K562 (cell line): ENCODE data around the gene PRXL2A. TPM values are rescaled to one million over a fixed set of nuclear protein-coding genes. Genes with fewer than 3 reads are reported as not detected.

Experiments used
- ATAC-seq: fragments of 200-7000 bp; cut with Tn5 transposase; 3 replicates; pipeline ENCODE4 v1.9.1; 2020; ENCODE audit warnings: moderate library complexity
- BruUV-seq: library from RNA; stranded (reverse); fragments of 400-500 nt; replicated peaks from 2 replicates; lab custom pipeline; 2021; lab: Mats Ljungman, UMichigan
- CTCF ChIA-PET: fragments of 300-600 bp; formaldehyde crosslinking; extraction: SDS; loops from one replicate; lab custom pipeline; 2021; ENCODE audit warnings: low intra/inter-chr PET ratio; lab: Yijun Ruan, JAX
- POLR2A ChIA-PET: fragments of 300-600, 350-650 bp; sonication (Branson Sonifier 250); formaldehyde crosslinking; extraction: SDS; loops from one replicate; lab custom pipeline; 2021; ENCODE audit warnings: antibody characterized with exemption, inconsistent platforms; lab: Yijun Ruan, JAX
- DNase-seq, 4 experiments: peaks; one replicate each; pipeline versions ENCODE4 v3.0.0 to v3.0.0-alpha.2; 2011 to 2018; ENCODE audit warnings: low spot score in 3 of 4, mixed read lengths in 3 of 4; ENCODE audit errors: extremely low read depth in 1 of 4
- FAIRE-seq: peaks from 2 replicates; lab custom pipeline; 2011; peaks lifted over from hg19 to GRCh38; lab: Jason Lieb, UNC
- H2AFZ ChIP-seq: 2 replicates; pipeline ENCODE4 v1.6.0; 2011; ENCODE audit warnings: low read depth, low read length, control low read depth, inconsistent platforms
- H3K27ac ChIP-seq: fragments of 200-600 bp; 3 replicates; pipeline ENCODE4 v1.8.0; 2011; ENCODE audit warnings: low read depth, mild to moderate bottlenecking, control low read depth, inconsistent platforms, low read length, moderate library complexity, mixed read lengths; ENCODE audit errors: extremely low read depth
- H3K27me3 ChIP-seq, 2 experiments: fragments of 300-600 bp in 1 of 2; 2 replicates in 1 of 2; 3 replicates in 1 of 2; pipeline versions ENCODE4 v1.6.0 to v1.8.0; 2011; ENCODE audit warnings: inconsistent platforms in 2 of 2, low read length in 2 of 2, mild to moderate bottlenecking in 1 of 2, mixed read lengths in 1 of 2, moderate library complexity in 1 of 2; ENCODE audit not compliant: control insufficient read depth in 2 of 2, insufficient read depth in 2 of 2
- H3K36me3 ChIP-seq: fragments of 300-600 bp; 3 replicates; pipeline ENCODE4 v1.8.0; 2011; ENCODE audit warnings: mild to moderate bottlenecking, low read length, inconsistent platforms; ENCODE audit not compliant: control insufficient read depth, insufficient read depth
- H3K4me1 ChIP-seq, 2 experiments: fragments of 200-600 bp in 1 of 2; replicated peaks in 1 of 2; 2 replicates in 1 of 2; 3 replicates in 1 of 2; pipeline versions ENCODE4 v1.5.1 to v1.8.0; 2011; ENCODE audit warnings: inconsistent platforms in 2 of 2, low read length in 2 of 2, mild to moderate bottlenecking in 1 of 2, mixed read lengths in 1 of 2, moderate library complexity in 1 of 2; ENCODE audit not compliant: control insufficient read depth in 2 of 2, insufficient read depth in 2 of 2
- H3K4me2 ChIP-seq: 2 replicates; pipeline ENCODE4 v1.6.1; 2011; ENCODE audit warnings: low read length, control low read depth, inconsistent platforms, mixed read lengths; ENCODE audit not compliant: insufficient read depth
- H3K4me3 ChIP-seq: fragments of 200-600 bp; sonication (generic), shearing (Covaris generic); 2 replicates; pipeline ENCODE4 v1.5.1; 2016; ENCODE audit warnings: control low read depth, inconsistent platforms
- H3K79me2 ChIP-seq: fragments of 200-600 bp; 3 replicates; pipeline ENCODE4 v1.8.0; 2011; ENCODE audit warnings: low read length, inconsistent platforms; ENCODE audit not compliant: control insufficient read depth, insufficient read depth
- H3K9ac ChIP-seq, 2 experiments: 2 replicates each; pipeline versions ENCODE4 v1.6.0 to v1.6.1; 2011; ENCODE audit warnings: low read depth in 2 of 2, low read length in 2 of 2, control low read depth in 1 of 2, inconsistent platforms in 1 of 2, mild to moderate bottlenecking in 1 of 2, mixed read lengths in 1 of 2; ENCODE audit not compliant: insufficient read depth in 1 of 2
- H3K9me1 ChIP-seq: one replicate; pipeline ENCODE4 v1.6.0; 2011; ENCODE audit warnings: inconsistent platforms, mild to moderate bottlenecking, low read length, moderate library complexity; ENCODE audit not compliant: control insufficient read depth, insufficient read depth
- H3K9me3 ChIP-seq: replicated peaks from 2 replicates; pipeline ENCODE4 v1.5.1; 2011; ENCODE audit warnings: low read depth, low read length, inconsistent platforms; ENCODE audit not compliant: control insufficient read depth, insufficient read depth
- H4K20me1 ChIP-seq: replicated peaks from 2 replicates; pipeline ENCODE4 v1.6.1; 2011; ENCODE audit warnings: low read length, inconsistent platforms, mixed read lengths; ENCODE audit not compliant: control insufficient read depth, insufficient read depth
- BDP1 ChIP-seq: IDR thresholded peaks from 3 replicates; pipeline ENCODE4 v1.6.1; 2011; ENCODE audit not compliant: insufficient read length, insufficient read depth
- CBFA2T2 ChIP-seq: fragments of 450-650 bp; conservative IDR thresholded peaks from 2 replicates; pipeline ENCODE4 v1.6.1; 2017; ENCODE audit warnings: mild to moderate bottlenecking
- DPF2 ChIP-seq: fragments of 450-650 bp; IDR thresholded peaks from 2 replicates; pipeline ENCODE4 v1.6.1; 2016
- FOXK1 ChIP-seq: sonication (generic); formaldehyde crosslinking; IDR thresholded peaks from 2 replicates; pipeline ENCODE4 v1.8.0; 2022; ENCODE audit warnings: missing genetic modification reagents, mild to moderate bottlenecking, borderline replicate concordance
- HMGN3 ChIP-seq: IDR thresholded peaks from 2 replicates; pipeline ENCODE4 v1.6.1; 2011; ENCODE audit warnings: borderline replicate concordance, low read depth, mild to moderate bottlenecking, mixed read lengths, low read length; ENCODE audit not compliant: insufficient read length; ENCODE audit errors: extremely low read depth
- MCM3 ChIP-seq: fragments of 450-650 bp; IDR thresholded peaks from 2 replicates; pipeline ENCODE4 v1.6.1; 2016
- NELFE ChIP-seq: IDR thresholded peaks from 2 replicates; pipeline ENCODE4 v1.6.1; 2011; ENCODE audit warnings: mild to moderate bottlenecking; ENCODE audit not compliant: insufficient read depth, insufficient read length
- POLR3G ChIP-seq: IDR thresholded peaks from 2 replicates; pipeline ENCODE4 v1.6.1; 2011; ENCODE audit not compliant: insufficient read length, insufficient replicate concordance; ENCODE audit errors: extremely low read depth
- RFX1 ChIP-seq: fragments of 450-650 bp; IDR thresholded peaks from 2 replicates; pipeline ENCODE4 v1.6.1; 2016; ENCODE audit warnings: mild to moderate bottlenecking, moderate library complexity
- RNF2 ChIP-seq: sonication (generic); IDR thresholded peaks from 2 replicates; pipeline ENCODE4 v1.6.1; 2016
- TBL1XR1 ChIP-seq, 2 experiments: IDR thresholded peaks; 2 replicates each; pipeline ENCODE4 v1.6.1; 2012; ENCODE audit warnings: improper control_type of control experiment in 2 of 2, low read length in 2 of 2, mild to moderate bottlenecking in 1 of 2
- TCFL5 ChIP-seq: fragments of 250-450 bp; sonication (Bioruptor Pico); conservative IDR thresholded peaks from 2 replicates; pipeline ENCODE4 v1.6.1; 2021; ENCODE audit warnings: mild to moderate bottlenecking, moderate library complexity, matching md5 sums
- ZNF184 ChIP-seq: sonication (generic); formaldehyde crosslinking; IDR thresholded peaks from 2 replicates; pipeline ENCODE4 v1.5.0; 2020; ENCODE audit warnings: missing genetic modification reagents
- ZNF23 ChIP-seq: fragments of 250-450 bp; sonication (Bioruptor Pico); IDR thresholded peaks from 2 replicates; pipeline ENCODE4 v1.4.0; 2020; ENCODE audit warnings: mild to moderate bottlenecking
- WGBS: fragments of 100-300 bp; shearing (Covaris generic); methylation state at CpG from one replicate; pipeline ENCODE4 v1.1.6; 2016; ENCODE audit warnings: low coverage, mixed read lengths; ENCODE audit not compliant: insufficient coverage; ENCODE audit errors: missing lambda C conversion rate; 5-methylcytosine and 5-hydroxymethylcytosine counted together
- in situ Hi-C: fragments of 300-500 bp; cut with MboI; formaldehyde crosslinking; loops from 4 replicates; pipeline ENCODE4 v1.15.0; 2018; ENCODE audit warnings: inconsistent platforms, mixed read lengths
- intact Hi-C: fragments of 100-400 bp; cut with micrococcal nuclease; formaldehyde crosslinking; loops from 2 replicates; pipeline ENCODE4 v1.14.2; 2022
- polyA plus RNA-seq, 8 experiments: library from polyadenylated mRNA; depleted of rRNA in 4 of 8; stranded (reverse) in 5 of 8; unstranded in 3 of 8; fragments of >200 nt; fragmentation: Nextera tagmentation in 2 of 8; fragmentation: Illumina TruSeq in 1 of 8; extraction: Ambion mirVana in 2 of 8; extraction: Trizol in 1 of 8; gene quantifications; 2 replicates each; pipeline versions ENCODE4 v1.2.1 to v1.2.3, GENCODE V29; 2011 to 2014; ENCODE audit warnings: inconsistent platforms in 1 of 8, missing spikeins in 1 of 8
- total RNA-seq, 7 experiments: library from RNA; depleted of rRNA in 6 of 7; stranded (reverse); fragments of >200 nt in 6 of 7; fragmentation: Illumina TruSeq in 2 of 7; extraction: Trizol in 2 of 7; gene quantifications; 2 replicates each; pipeline versions ENCODE4 v1.2.1 to v1.2.3, GENCODE V29; 2011 to 2021; ENCODE audit warnings: low replicate concordance in 1 of 7
- TF ChIP-seq, protein P1 (sequence below), 2 experiments: fragments of 450-650 bp; IDR thresholded peaks; 2 replicates each; pipeline ENCODE4 v1.6.1; 2018; ENCODE audit warnings: mild to moderate bottlenecking in 2 of 2, low read depth in 1 of 2; ENCODE audit not compliant: partially characterized antibody in 2 of 2
- TF ChIP-seq, protein P2 (sequence below): IDR thresholded peaks from 2 replicates; pipeline ENCODE4 v1.6.1; 2011; ENCODE audit warnings: borderline replicate concordance, low read depth, mild to moderate bottlenecking, moderate library complexity, low read length; ENCODE audit not compliant: insufficient read depth, poor library complexity, severe bottlenecking

Gene PRXL2A
- total and polyA plus RNA-seq, 9 of the 15 experiments (the other 6 are each of a cell fraction or from before 2014, with no cell fraction given), result 0.14 to 1.2 (median 0.75) TPM

DNA sequence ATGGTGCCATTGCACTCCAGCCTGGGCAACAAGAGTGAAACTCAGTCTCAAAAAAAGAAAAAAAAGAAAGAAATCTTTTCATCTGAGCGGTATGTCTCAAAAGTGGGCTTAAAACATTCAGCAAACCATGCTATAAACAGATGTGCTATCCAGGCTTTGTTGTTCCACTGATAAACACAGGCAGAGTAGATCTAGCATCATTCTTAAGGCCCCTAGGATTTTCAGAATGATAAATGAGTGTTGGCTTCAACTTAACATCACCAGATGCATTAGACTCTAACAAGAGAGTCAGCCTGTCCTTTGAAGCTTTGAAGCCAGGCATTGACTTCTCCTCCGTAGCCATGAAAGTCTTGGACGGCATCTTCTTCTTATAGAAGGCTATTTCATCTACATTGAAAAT, 28.6 kb upstream of the PRXL2A start:
- ChIA-PET POLR2A (no interaction called here), CTCF (no interaction called here)
- Histone ChIP-seq H3K9ac (no peak overlapping the region), H3K4me2 (no peak overlapping the region), H4K20me1 (no peaks in the 10 kb centered on the region), H3K36me3 (no peaks in the 10 kb centered on the region), H3K4me3 (no peak overlapping the region), H3K4me1 (no peaks in the 10 kb centered on the region), H3K79me2 (no peaks in the 10 kb centered on the region), H3K27me3 (peaks cover 4 to 19% of the 10 kb centered on the region in 2 experiments; a peak in 4 of 5 replicates), H3K27ac (no peak overlapping the region), H2AFZ (no peak overlapping the region), H3K9me1 (no peaks in the 10 kb centered on the region), H3K9me3 (no peaks in the 10 kb centered on the region)
- in situ Hi-C loops, result loop anchor here (5.0 to 10.0 kb wide), 2 partner anchors 63 to 125 kb away; no protein-coding TSS in a partner anchor
- 1% methylated on average over 3 of the region's 3 CpGs for WGBS
- BruUV-seq, result no TSS peak
- no peak for TF ChIP-seq CBFA2T2
- TF ChIP-seq HMGN3, result no peak
- TF ChIP-seq ZNF184 (CRISPR knock-in tag), result no peak
- TF ChIP-seq RNF2, result no peak
- TF ChIP-seq, protein P1, sequence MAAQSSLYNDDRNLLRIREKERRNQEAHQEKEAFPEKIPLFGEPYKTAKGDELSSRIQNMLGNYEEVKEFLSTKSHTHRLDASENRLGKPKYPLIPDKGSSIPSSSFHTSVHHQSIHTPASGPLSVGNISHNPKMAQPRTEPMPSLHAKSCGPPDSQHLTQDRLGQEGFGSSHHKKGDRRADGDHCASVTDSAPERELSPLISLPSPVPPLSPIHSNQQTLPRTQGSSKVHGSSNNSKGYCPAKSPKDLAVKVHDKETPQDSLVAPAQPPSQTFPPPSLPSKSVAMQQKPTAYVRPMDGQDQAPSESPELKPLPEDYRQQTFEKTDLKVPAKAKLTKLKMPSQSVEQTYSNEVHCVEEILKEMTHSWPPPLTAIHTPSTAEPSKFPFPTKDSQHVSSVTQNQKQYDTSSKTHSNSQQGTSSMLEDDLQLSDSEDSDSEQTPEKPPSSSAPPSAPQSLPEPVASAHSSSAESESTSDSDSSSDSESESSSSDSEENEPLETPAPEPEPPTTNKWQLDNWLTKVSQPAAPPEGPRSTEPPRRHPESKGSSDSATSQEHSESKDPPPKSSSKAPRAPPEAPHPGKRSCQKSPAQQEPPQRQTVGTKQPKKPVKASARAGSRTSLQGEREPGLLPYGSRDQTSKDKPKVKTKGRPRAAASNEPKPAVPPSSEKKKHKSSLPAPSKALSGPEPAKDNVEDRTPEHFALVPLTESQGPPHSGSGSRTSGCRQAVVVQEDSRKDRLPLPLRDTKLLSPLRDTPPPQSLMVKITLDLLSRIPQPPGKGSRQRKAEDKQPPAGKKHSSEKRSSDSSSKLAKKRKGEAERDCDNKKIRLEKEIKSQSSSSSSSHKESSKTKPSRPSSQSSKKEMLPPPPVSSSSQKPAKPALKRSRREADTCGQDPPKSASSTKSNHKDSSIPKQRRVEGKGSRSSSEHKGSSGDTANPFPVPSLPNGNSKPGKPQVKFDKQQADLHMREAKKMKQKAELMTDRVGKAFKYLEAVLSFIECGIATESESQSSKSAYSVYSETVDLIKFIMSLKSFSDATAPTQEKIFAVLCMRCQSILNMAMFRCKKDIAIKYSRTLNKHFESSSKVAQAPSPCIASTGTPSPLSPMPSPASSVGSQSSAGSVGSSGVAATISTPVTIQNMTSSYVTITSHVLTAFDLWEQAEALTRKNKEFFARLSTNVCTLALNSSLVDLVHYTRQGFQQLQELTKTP (IDR thresholded peaks at IDR 0.05; ENCODE audit: low read depth in 1 of 2, partially characterized antibody in 2 of 2), result no peak
- no peak for TF ChIP-seq MCM3
- TF ChIP-seq DPF2, result no peak
- TF ChIP-seq POLR3G, result no peak
- no peak for TF ChIP-seq ZNF23 (CRISPR knock-in tag)
- no peak for TF ChIP-seq TBL1XR1 (IDR thresholded peaks at IDR 0.05; ENCODE audit: low read length in 2 of 2)
- no peak for TF ChIP-seq RFX1
- TF ChIP-seq BDP1, result no peak
- TF ChIP-seq FOXK1 (CRISPR knock-in tag), result no peak
- no peak for TF ChIP-seq NELFE
- TF ChIP-seq TCFL5, result no peak
- TF ChIP-seq, protein P2, sequence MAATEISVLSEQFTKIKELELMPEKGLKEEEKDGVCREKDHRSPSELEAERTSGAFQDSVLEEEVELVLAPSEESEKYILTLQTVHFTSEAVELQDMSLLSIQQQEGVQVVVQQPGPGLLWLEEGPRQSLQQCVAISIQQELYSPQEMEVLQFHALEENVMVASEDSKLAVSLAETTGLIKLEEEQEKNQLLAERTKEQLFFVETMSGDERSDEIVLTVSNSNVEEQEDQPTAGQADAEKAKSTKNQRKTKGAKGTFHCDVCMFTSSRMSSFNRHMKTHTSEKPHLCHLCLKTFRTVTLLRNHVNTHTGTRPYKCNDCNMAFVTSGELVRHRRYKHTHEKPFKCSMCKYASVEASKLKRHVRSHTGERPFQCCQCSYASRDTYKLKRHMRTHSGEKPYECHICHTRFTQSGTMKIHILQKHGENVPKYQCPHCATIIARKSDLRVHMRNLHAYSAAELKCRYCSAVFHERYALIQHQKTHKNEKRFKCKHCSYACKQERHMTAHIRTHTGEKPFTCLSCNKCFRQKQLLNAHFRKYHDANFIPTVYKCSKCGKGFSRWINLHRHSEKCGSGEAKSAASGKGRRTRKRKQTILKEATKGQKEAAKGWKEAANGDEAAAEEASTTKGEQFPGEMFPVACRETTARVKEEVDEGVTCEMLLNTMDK, result no peak
- no peak for FAIRE-seq
- ATAC-seq, result no peak
- intact Hi-C loops, result loop anchor here (5.0 kb wide), 3 partner anchors 112 to 318 kb away; no protein-coding TSS in a partner anchor
- no peak for DNase-seq
